SK-N-MC (cell line): Measurements from ENCODE around the gene ERBB4.

Experiments used
- EZH2 ChIP-seq: fragments of 200-600 bp; sonication (generic); IDR thresholded peaks from one replicate; pipeline ENCODE4 v1.6.1; 2017; ENCODE audit warnings: antibody characterized with exemption
- FOXP2 ChIP-seq: optimal IDR thresholded peaks from 2 replicates; pipeline ENCODE3; 2011; ENCODE audit warnings: mild to moderate bottlenecking, moderate library complexity; ENCODE audit not compliant: insufficient read depth; ENCODE audit errors: extremely low read length, control extremely low read depth

DNA sequence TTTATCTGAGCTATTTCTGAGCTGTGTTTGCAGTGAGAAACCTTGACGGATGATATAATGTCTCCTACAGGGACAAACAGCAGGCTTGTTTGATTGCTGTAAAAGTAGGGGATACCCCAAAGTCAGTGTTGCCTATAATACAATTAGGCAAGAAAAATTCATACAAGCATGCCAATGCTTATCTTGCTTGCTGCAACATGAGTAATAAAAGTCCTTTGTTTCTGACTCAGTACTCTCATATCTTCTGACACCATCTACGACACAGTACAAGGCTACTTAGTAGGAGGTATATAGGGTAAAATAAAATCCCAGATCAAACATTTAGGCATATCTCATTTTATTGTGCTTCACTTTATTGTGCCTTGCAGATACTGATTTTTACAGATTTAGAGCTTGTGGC lies 33.0 kb downstream of the ERBB4 start:
- no peak for TF ChIP-seq FOXP2
- TF ChIP-seq EZH2 = no peak
